GM21423 (cell line): Measurements from ENCODE around the gene SIGMAR1.

ENCODE experiments used
- ATAC-seq: cut with Tn5 transposase; IDR thresholded peaks from one replicate; pipeline ENCODE4 v1.9.1; 2021; ENCODE audit warnings: mild to moderate bottlenecking, moderate library complexity; ENCODE audit not compliant: unreplicated experiment

The SIGMAR1 gene

GRCh38 chr9:34637356-34638137 is at the start of gene SIGMAR1:
Gene SIGMAR1 (minus strand): TSS chr9:34637787. CDS start chr9:34637697, 90 bp downstream.
- ATAC-seq, result peak; percentile 91

- no peak for ATAC-seq
Observed at GRCh38 chr9:34686732-34687131, 49.1 kb upstream of the SIGMAR1 start.

GRCh38 chr9:34686231-34686630 is 48.6 kb upstream of the SIGMAR1 start:
- ATAC-seq, result no peak

GRCh38 chr9:34685591-34685990 is 48.0 kb upstream of the SIGMAR1 start:
- no peak for ATAC-seq

- no peak for ATAC-seq
Observed at GRCh38 chr9:34684816-34685215, 47.2 kb upstream of the SIGMAR1 start.

- no peak for ATAC-seq
Observed at GRCh38 chr9:34684145-34684544, 46.6 kb upstream of the SIGMAR1 start.

- ATAC-seq, result no peak
Observed at GRCh38 chr9:34675869-34676268, 38.3 kb upstream of the SIGMAR1 start.

GRCh38 chr9:34675048-34675714 is 37.6 kb upstream of the SIGMAR1 start:
- ATAC-seq, result no peak

GRCh38 chr9:34674440-34674839 is 36.9 kb upstream of the SIGMAR1 start:
- no peak for ATAC-seq

GRCh38 chr9:34671307-34671706 is 33.7 kb upstream of the SIGMAR1 start:
- no peak for ATAC-seq

GRCh38 chr9:34669809-34670562 is 32.4 kb upstream of the SIGMAR1 start:
- ATAC-seq, result no peak

- peak; percentile 76 for ATAC-seq
Observed at GRCh38 chr9:34665381-34666250, 28.0 kb upstream of the SIGMAR1 start.

GRCh38 chr9:34665067-34665380 is 27.4 kb upstream of the SIGMAR1 start:
- ATAC-seq, result no peak

- ATAC-seq, result no peak
Observed at GRCh38 chr9:34664281-34665066, 26.9 kb upstream of the SIGMAR1 start.

- no peak for ATAC-seq
Observed at GRCh38 chr9:34663303-34663605, 25.7 kb upstream of the SIGMAR1 start.

- no peak for ATAC-seq
Observed at GRCh38 chr9:34662526-34663302, 25.1 kb upstream of the SIGMAR1 start, which contains the start of gene CCL27. Gene CCL27 (minus strand): TSS chr9:34662657. CDS start chr9:34662633, 24 bp downstream.

GRCh38 chr9:34659592-34660253 is 22.1 kb upstream of the SIGMAR1 start:
- ATAC-seq, result no peak

- ATAC-seq, result no peak
Observed at GRCh38 chr9:34658461-34658860, 20.9 kb upstream of the SIGMAR1 start.

- no peak for ATAC-seq
Observed at GRCh38 chr9:34656992-34657391, 19.4 kb upstream of the SIGMAR1 start.
